22Rv1 (cell line): ENCODE measurements around the gene ADAM12.

Source experiments
- H3K27ac ChIP-seq: fragments of 450-650 bp; 2 replicates; pipeline ENCODE4 v1.5.1; 2017
- ZFX ChIP-seq: fragments of 450-650 bp; IDR thresholded peaks from 2 replicates; pipeline ENCODE4 v1.6.1; 2017; ENCODE audit warnings: antibody characterized with exemption, borderline replicate concordance
- TF ChIP-seq, protein P1 (sequence below): fragments of 450-650 bp; IDR thresholded peaks from 2 replicates; pipeline ENCODE4 v1.5.1; 2017; ENCODE audit warnings: mild to moderate bottlenecking

ADAM12 gene

GRCh38 chr10:126233182-126234148 is 154.8 kb downstream of the ADAM12 start:
- no peak overlapping the region for H3K27ac ChIP-seq
- TF ChIP-seq, protein P1, sequence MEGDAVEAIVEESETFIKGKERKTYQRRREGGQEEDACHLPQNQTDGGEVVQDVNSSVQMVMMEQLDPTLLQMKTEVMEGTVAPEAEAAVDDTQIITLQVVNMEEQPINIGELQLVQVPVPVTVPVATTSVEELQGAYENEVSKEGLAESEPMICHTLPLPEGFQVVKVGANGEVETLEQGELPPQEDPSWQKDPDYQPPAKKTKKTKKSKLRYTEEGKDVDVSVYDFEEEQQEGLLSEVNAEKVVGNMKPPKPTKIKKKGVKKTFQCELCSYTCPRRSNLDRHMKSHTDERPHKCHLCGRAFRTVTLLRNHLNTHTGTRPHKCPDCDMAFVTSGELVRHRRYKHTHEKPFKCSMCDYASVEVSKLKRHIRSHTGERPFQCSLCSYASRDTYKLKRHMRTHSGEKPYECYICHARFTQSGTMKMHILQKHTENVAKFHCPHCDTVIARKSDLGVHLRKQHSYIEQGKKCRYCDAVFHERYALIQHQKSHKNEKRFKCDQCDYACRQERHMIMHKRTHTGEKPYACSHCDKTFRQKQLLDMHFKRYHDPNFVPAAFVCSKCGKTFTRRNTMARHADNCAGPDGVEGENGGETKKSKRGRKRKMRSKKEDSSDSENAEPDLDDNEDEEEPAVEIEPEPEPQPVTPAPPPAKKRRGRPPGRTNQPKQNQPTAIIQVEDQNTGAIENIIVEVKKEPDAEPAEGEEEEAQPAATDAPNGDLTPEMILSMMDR = no peak
- TF ChIP-seq ZFX = no peak

DNA sequence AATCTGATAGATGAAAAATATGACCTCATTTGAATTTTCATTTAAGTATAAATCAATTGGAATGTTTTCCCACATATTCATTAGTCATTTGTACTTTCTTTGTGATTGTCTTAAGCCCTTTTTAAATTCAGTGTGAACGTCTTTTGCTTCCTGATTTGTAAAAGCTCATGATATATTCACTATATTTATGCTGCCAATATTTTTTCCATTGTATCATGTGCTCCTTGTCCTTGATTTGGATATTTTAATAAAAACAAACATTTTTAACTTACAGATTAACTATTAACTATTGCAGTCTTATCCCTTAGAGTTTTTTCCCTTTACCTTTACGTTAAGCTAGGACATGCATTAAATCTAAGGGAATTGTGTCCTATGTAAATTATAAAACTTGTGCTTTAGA is 157.7 kb downstream of the ADAM12 start:
- TF ChIP-seq, protein P1 = no peak
- TF ChIP-seq ZFX = no peak
- H3K27ac ChIP-seq = no peak overlapping the region

DNA sequence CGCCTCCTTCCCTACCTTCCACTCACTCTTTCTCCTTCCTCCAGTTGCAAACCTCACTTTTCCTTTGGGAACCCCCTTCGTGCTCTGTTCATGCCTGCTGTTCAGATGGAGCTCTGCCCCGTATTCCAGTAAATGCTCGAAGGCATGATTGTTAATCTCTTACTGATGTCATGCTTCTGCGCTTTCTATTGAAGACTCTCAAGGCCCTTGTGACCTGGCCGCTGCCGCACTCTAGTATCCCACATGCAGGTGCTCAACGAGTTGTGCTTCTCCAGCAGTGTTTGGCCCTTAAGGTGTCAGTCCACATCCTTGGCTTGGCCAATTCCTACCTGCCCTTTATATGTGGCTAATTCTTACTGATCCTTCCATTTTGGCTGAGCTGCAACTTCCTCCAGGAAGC is 158.6 kb downstream of the ADAM12 start:
- TF ChIP-seq, protein P1 = no peak
- no peak for TF ChIP-seq ZFX

GRCh38 chr10:126227762-126228134 is 160.5 kb downstream of the ADAM12 start:
- no peak overlapping the region for H3K27ac ChIP-seq
- TF ChIP-seq ZFX = no peak
- TF ChIP-seq, protein P1 = no peak

More for the DNA sequence above, 158.6 kb downstream of the ADAM12 start:
- H3K27ac ChIP-seq = no peak overlapping the region

GRCh38 chr10:126226988-126227761 is 161.1 kb downstream of the ADAM12 start:
- TF ChIP-seq, protein P1 = no peak
- TF ChIP-seq ZFX = no peak
- H3K27ac ChIP-seq = no peak overlapping the region

DNA sequence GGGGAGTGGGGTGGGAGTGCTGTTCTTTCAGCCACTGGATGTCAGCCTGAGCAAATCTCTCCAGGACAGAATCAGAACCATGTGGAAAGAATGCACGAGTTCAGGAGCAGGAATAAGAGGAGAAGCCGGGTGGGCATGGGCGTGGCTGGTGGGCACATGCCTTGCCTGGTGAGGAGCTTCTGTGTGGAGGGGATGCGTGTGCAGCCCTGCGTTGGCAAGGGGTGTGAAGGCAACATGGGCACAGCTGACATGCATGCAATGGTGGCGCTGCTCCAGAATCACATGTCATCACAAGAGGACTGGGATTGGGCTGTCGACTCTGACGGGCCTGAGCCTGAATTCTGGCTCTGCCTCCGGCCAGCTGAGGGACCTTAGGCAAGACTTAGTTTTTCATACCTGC is 162.1 kb downstream of the ADAM12 start:
- no peak overlapping the region for H3K27ac ChIP-seq
- TF ChIP-seq ZFX = no peak
- TF ChIP-seq, protein P1 = no peak

- no peak overlapping the region for H3K27ac ChIP-seq
- no peak for TF ChIP-seq ZFX
- TF ChIP-seq, protein P1 = no peak
These were observed 162.6 kb downstream of the ADAM12 start for GRCh38 chr10:126225672-126226008.
